GM18520 (cell line): ENCODE measurements around the gene NOS1AP.
"Not testable (repeated sequence)": the region's sequence is repeated elsewhere in the genome, so short reads cannot be mapped to it uniquely, and the experiment has no call there.

Source experiments
- ATAC-seq: cut with Tn5 transposase; IDR thresholded peaks from one replicate; pipeline ENCODE4 v1.9.1; 2021; ENCODE audit not compliant: unreplicated experiment

The NOS1AP gene

GRCh38 chr1:162165528-162165927, 96.0 kb downstream of the NOS1AP start:
- ATAC-seq, result no peak

GRCh38 chr1:162166917-162167615, 97.6 kb downstream of the NOS1AP start:
- no peak for ATAC-seq

- no peak for ATAC-seq
These were observed 98.8 kb downstream of the NOS1AP start for GRCh38 chr1:162168261-162168660.

- ATAC-seq, result no peak
These were observed 99.7 kb downstream of the NOS1AP start for GRCh38 chr1:162169031-162169790.

- no peak for ATAC-seq
These were observed 101.6 kb downstream of the NOS1AP start for GRCh38 chr1:162171111-162171510.

GRCh38 chr1:162172311-162173102, 103.0 kb downstream of the NOS1AP start:
- no peak for ATAC-seq

GRCh38 chr1:162173607-162174006, 104.1 kb downstream of the NOS1AP start:
- not testable (repeated sequence) for ATAC-seq

- ATAC-seq, result not testable (repeated sequence)
These were observed 104.5 kb downstream of the NOS1AP start for GRCh38 chr1:162174027-162174426.

GRCh38 chr1:162175379-162176081, 106.0 kb downstream of the NOS1AP start:
- no peak for ATAC-seq

GRCh38 chr1:162177126-162177525, 107.6 kb downstream of the NOS1AP start:
- ATAC-seq, result no peak

GRCh38 chr1:162178432-162178831, 108.9 kb downstream of the NOS1AP start:
- no peak for ATAC-seq

GRCh38 chr1:162179121-162179520, 109.6 kb downstream of the NOS1AP start:
- no peak for ATAC-seq

GRCh38 chr1:162180813-162181212, 111.3 kb downstream of the NOS1AP start:
- ATAC-seq, result no peak

GRCh38 chr1:162182090-162182489, 112.6 kb downstream of the NOS1AP start:
- ATAC-seq, result no peak

GRCh38 chr1:162185314-162186025, 116.0 kb downstream of the NOS1AP start:
- no peak for ATAC-seq

GRCh38 chr1:162186026-162186374, 116.5 kb downstream of the NOS1AP start:
- ATAC-seq, result no peak

- no peak for ATAC-seq
These were observed 116.9 kb downstream of the NOS1AP start for GRCh38 chr1:162186406-162186805.

GRCh38 chr1:162187687-162188276, 118.3 kb downstream of the NOS1AP start:
- ATAC-seq, result no peak

- ATAC-seq, result no peak
These were observed 119.9 kb downstream of the NOS1AP start for GRCh38 chr1:162189345-162189744.
